ENCODE data around the gene PABPN1L. TPM values are rescaled to one million over a fixed set of nuclear protein-coding genes. Genes with fewer than 3 reads are reported as not detected.

The PABPN1L gene
- total RNA-seq, 1 experiment from 2014 or later: not detected

DNA sequence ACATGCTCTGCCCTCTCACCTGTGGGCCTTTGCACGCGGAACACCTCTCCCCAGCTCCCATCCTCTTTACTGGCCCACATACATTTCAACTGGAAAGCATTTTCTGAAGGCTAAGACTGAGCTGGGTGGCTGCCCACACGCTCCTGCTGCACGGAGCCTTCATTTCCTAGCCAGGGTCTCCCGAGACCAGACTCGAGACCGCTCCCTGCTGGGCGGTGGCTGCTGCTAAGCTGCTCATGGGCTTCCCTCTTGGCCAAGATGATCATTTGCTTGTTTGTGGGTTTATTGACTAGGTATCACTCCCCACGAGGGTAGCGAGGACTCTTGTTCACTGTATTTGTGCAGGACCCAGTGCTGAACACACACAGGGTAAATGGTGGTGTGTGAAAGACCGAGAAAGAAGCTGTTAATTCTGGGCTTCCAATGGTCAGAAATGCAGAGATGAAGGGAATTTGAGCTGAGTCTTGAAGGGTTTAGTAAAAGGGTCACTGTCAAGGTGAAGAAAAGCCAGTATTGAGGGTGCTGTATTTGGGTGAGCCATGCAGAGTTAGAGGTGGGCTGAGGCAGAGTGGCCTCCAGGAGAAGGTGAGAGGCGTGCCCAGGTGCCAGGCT, 8.6 kb downstream of the PABPN1L start:
- H3K27me3 ChIP-seq (ENCODE audit: control insufficient read depth, insufficient read depth, low read length): no peaks in the 10 kb centered on the region

GRCh38 chr16:88856828-88857727, 9.4 kb downstream of the PABPN1L start, which contains the start of the genes GALNS and TRAPPC2L:
TSS of gene GALNS (minus strand) at chr16:88856947. CDS start at chr16:88856877, 70 bp downstream.
TSS of gene TRAPPC2L (plus strand) at chr16:88857127. CDS start at chr16:88857151, 24 bp downstream.
- peak within 1 kb of the TSS; percentile 88 for H3K4me3 ChIP-seq (ENCODE audit: insufficient read depth, low read depth, low read length)
- no peaks in the 10 kb centered on the region for H3K27me3 ChIP-seq (ENCODE audit: control insufficient read depth, insufficient read depth, low read length)
- H3K36me3 ChIP-seq (replicated peaks; ENCODE audit: control insufficient read depth, insufficient read depth, low read length): peaks cover 12% of the 10 kb centered on the region
- peak; percentile 100 for DNase-seq

More for the DNA sequence above, 8.6 kb downstream of the PABPN1L start:
- Histone ChIP-seq H3K4me3 (ENCODE audit: insufficient read depth, low read depth, low read length) (peak overlapping the region; percentile 88), H3K36me3 (replicated peaks; ENCODE audit: control insufficient read depth, insufficient read depth, low read length) (peaks cover 12% of the 10 kb centered on the region)
- peak; percentile 93 for DNase-seq

GRCh38 chr16:88856122-88856827, 10.2 kb downstream of the PABPN1L start:
- Histone ChIP-seq H3K36me3 (replicated peaks; ENCODE audit: control insufficient read depth, insufficient read depth, low read length) (peaks cover 11% of the 10 kb centered on the region; the same call in 1 of the 2 replicates), H3K27me3 (ENCODE audit: control insufficient read depth, insufficient read depth, low read length) (no peaks in the 10 kb centered on the region), H3K4me3 (ENCODE audit: insufficient read depth, low read depth, low read length) (peak overlapping the region; percentile 57)
- peak; percentile 92 for DNase-seq

DNA sequence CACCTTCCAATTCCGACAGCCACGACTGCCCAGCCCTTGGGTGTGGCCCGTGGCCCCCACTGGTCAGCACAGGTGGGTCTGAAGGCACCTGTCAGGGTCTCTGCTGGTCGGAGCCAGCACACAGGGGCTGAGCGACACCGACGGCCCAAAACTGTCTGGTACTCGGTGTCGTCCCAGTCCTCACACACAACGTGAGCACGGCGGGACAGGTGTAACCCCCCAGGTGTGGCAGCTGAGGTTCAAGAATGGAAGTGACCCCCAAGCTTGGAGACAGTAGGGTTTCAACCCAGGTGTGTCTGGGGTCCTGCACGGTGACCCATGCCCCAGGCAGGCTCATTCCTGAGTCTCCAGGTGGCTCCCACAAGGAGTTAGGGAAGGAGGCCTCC, 10.7 kb downstream of the PABPN1L start:
- Histone ChIP-seq H3K4me3 (ENCODE audit: insufficient read depth, low read depth, low read length) (peak overlapping the region; percentile 57), H3K27me3 (ENCODE audit: control insufficient read depth, insufficient read depth, low read length) (no peaks in the 10 kb centered on the region), H3K36me3 (replicated peaks; ENCODE audit: control insufficient read depth, insufficient read depth, low read length) (peaks cover 11% of the 10 kb centered on the region; the same call in 1 of the 2 replicates)
- no peak for DNase-seq

DNA sequence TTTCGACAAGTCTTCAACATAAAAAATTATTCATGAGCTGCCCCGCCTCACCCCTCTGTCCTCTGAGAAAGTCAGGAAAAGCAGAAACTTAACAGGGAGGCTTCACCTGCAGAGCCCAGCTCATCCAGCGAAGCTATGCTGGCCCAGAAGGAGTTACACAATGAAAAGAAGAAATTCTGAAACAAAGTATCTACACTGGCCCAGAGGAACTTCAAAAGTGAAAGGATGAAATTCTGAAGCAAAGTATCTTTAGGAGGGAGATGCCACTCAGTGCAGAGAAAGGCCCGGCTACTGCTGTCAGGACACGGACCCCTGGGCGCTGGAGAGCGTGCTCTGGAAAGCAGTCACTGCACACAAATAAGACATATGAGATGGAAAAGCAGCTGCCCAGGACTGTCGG, 11.3 kb downstream of the PABPN1L start:
- no peak for DNase-seq
- H3K36me3 ChIP-seq (replicated peaks; ENCODE audit: control insufficient read depth, insufficient read depth, low read length): peaks cover 9% of the 10 kb centered on the region; the same call in 1 of the 2 replicates
- H3K4me3 ChIP-seq (ENCODE audit: insufficient read depth, low read depth, low read length): no peak overlapping the region
- no peaks in the 10 kb centered on the region for H3K27me3 ChIP-seq (ENCODE audit: control insufficient read depth, insufficient read depth, low read length)

DNA sequence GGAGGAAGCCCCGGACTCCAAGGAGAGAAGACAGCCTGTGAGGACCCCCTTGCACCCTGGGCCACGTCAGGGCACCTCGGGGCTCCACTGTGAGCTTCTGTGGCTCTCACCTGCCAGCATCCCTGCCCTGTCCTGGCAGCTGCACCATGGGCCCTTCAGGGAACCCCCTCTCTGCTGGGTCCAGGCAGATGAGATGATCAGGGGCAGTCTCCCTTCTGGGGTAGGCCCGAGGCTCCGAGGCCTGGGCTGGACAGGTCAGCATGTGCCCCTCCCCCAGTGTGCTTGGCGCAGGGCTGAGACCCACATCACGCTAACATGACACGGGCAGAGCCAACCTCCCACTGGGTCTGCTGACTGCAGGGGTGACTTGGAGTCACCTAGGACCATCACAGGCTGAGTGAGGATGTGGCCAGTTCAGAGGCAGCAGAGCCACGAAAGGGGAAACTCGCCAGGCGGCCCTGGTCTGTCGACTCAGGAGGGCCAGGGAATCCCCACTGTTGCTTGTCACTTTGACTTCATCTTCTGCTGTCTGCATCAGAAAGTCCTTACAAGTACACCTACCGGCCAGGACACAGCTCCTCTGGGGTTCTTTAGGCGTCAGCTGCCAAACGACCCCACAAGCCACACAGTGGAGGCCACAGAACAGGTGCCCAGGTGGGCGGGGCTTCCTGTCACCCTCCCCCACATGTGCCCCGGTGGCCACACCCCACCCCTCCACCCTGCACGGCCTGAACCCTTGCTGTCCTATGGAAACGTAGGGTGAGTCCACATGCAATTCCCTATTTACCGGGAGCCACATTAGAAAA, 12.0 kb downstream of the PABPN1L start:
- DNase-seq: peak; percentile 84
- peaks cover 5% of the 10 kb centered on the region; the same call in 1 of the 2 replicates for H3K36me3 ChIP-seq (replicated peaks; ENCODE audit: control insufficient read depth, insufficient read depth, low read length)
- no peak overlapping the region for H3K4me3 ChIP-seq (ENCODE audit: insufficient read depth, low read depth, low read length)
- no peaks in the 10 kb centered on the region for H3K27me3 ChIP-seq (ENCODE audit: control insufficient read depth, insufficient read depth, low read length)

GRCh38 chr16:88853325-88853941, 13.0 kb downstream of the PABPN1L start:
- H3K4me3 ChIP-seq (ENCODE audit: insufficient read depth, low read depth, low read length): no peak overlapping the region
- DNase-seq: no peak
- H3K27me3 ChIP-seq (ENCODE audit: control insufficient read depth, insufficient read depth, low read length): no peaks in the 10 kb centered on the region

DNA sequence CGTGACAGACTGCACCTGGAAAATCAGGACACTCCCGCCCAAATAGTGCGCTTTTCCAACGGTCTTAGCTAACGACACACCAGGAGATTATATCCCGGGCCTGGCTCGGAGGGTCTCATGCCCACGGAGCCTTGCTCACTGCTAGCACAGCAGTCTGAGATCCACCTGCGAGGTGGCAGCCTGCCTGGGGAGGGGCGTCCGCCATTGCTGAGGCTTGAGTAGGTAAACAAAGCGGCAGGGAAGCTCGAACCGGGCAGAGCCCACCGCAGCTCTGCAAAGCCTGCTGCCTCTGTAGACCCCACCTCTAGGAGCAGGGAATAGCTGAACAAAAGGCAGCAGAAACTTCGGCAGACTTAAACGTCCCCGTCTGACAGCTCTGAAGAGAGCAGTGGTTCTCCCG, 14.8 kb downstream of the PABPN1L start:
- DNase-seq: no peak
- no peaks in the 10 kb centered on the region for H3K36me3 ChIP-seq (replicated peaks; ENCODE audit: control insufficient read depth, insufficient read depth, low read length)
- H3K27me3 ChIP-seq (ENCODE audit: control insufficient read depth, insufficient read depth, low read length): no peaks in the 10 kb centered on the region
- no peak overlapping the region for H3K4me3 ChIP-seq (ENCODE audit: insufficient read depth, low read depth, low read length)

More at GRCh38 chr16:88853325-88853941, 13.0 kb downstream of the PABPN1L start:
- no peaks in the 10 kb centered on the region for H3K36me3 ChIP-seq (replicated peaks; ENCODE audit: control insufficient read depth, insufficient read depth, low read length)

GRCh38 chr16:88850531-88851199, 15.8 kb downstream of the PABPN1L start:
- DNase-seq: no peak
- no peaks in the 10 kb centered on the region for H3K27me3 ChIP-seq (ENCODE audit: control insufficient read depth, insufficient read depth, low read length)
- H3K4me3 ChIP-seq (ENCODE audit: insufficient read depth, low read depth, low read length): no peak overlapping the region
- H3K36me3 ChIP-seq (replicated peaks; ENCODE audit: control insufficient read depth, insufficient read depth, low read length): no peaks in the 10 kb centered on the region

- H3K4me3 ChIP-seq (ENCODE audit: insufficient read depth, low read depth, low read length): no peak overlapping the region
Measured at GRCh38 chr16:88848557-88848956, 17.9 kb downstream of the PABPN1L start.

DNA sequence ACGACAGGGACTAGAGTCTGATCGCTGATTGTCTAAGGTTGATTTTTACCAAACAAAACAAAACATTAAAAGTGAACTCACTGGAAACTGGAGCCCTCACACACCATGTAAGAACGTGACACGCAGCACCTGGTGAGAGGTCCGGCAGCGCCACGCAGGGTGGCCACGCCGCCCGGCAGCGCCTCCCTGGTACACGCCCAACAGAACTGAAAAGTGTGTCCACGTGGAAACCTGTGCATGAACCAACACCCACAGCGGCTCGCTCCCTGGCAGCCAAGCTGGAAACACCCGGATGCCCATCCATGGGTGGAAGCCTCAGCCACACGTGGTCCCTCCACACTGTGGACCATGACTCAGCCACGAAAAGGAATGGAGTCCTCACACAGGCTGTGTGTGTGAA, 18.8 kb downstream of the PABPN1L start:
- Histone ChIP-seq H3K36me3 (replicated peaks; ENCODE audit: control insufficient read depth, insufficient read depth, low read length) (no peaks in the 10 kb centered on the region), H3K4me3 (ENCODE audit: insufficient read depth, low read depth, low read length) (no peak overlapping the region), H3K27me3 (ENCODE audit: control insufficient read depth, insufficient read depth, low read length) (no peaks in the 10 kb centered on the region)
- DNase-seq: no peak

More at GRCh38 chr16:88848557-88848956, 17.9 kb downstream of the PABPN1L start:
- Histone ChIP-seq H3K27me3 (ENCODE audit: control insufficient read depth, insufficient read depth, low read length) (no peaks in the 10 kb centered on the region), H3K36me3 (replicated peaks; ENCODE audit: control insufficient read depth, insufficient read depth, low read length) (no peaks in the 10 kb centered on the region)
- DNase-seq: no peak

- Histone ChIP-seq H3K36me3 (replicated peaks; ENCODE audit: control insufficient read depth, insufficient read depth, low read length) (no peaks in the 10 kb centered on the region), H3K4me3 (ENCODE audit: insufficient read depth, low read depth, low read length) (no peak overlapping the region), H3K27me3 (ENCODE audit: control insufficient read depth, insufficient read depth, low read length) (no peaks in the 10 kb centered on the region)
- DNase-seq: no peak
Measured at GRCh38 chr16:88846088-88846487, 20.4 kb downstream of the PABPN1L start.

GRCh38 chr16:88844419-88845036, 21.9 kb downstream of the PABPN1L start:
- Histone ChIP-seq H3K27me3 (ENCODE audit: control insufficient read depth, insufficient read depth, low read length) (no peaks in the 10 kb centered on the region), H3K4me3 (ENCODE audit: insufficient read depth, low read depth, low read length) (no peak overlapping the region)
- peak; percentile 84 for DNase-seq

More at GRCh38 chr16:88844419-88845036, 21.9 kb downstream of the PABPN1L start:
- H3K36me3 ChIP-seq (replicated peaks; ENCODE audit: control insufficient read depth, insufficient read depth, low read length): no peaks in the 10 kb centered on the region; the same call in 1 of the 2 replicates
